ENCODE results near the gene GRK3.
"Not testable (repeated sequence)": the region's sequence is repeated elsewhere in the genome, so short reads cannot be mapped to it uniquely, and the experiment has no call there.

The GRK3 gene

GRCh38 chr22:25564320-25564978 is at the start of gene GRK3:
Gene GRK3 (plus strand): TSS chr22:25564675. CDS start chr22:25565041, 366 bp downstream.
- peak within 1 kb of the TSS; percentile 88 to 96 (median 92) for H3K9ac ChIP-seq
- no peaks in the 10 kb centered on the region for H3K36me3 ChIP-seq
- H3K4me1 ChIP-seq, result peaks cover 57 to 82% (median 68%) of the 10 kb centered on the region in 10 experiments
- peak within 1 kb of the TSS; percentile 84 to 100 (median 98) for H3K4me3 ChIP-seq
- peak within 1 kb of the TSS; percentile 94 to 100 (median 98) for H3K4me2 ChIP-seq
- TF ChIP-seq Cebpa-rat (IDR thresholded peaks at IDR 0.05), result no peak
- H3K27me3 ChIP-seq, result no peaks in the 10 kb centered on the region
- H3K27ac ChIP-seq, result peak within 1 kb of the TSS; percentile 78 to 96 (median 87)
- no peaks in the 10 kb centered on the region for H3K9me3 ChIP-seq (replicated peaks in 1 of 11)
- H4K20me1 ChIP-seq, result peaks cover 0 to 14% (median 4%) of the 10 kb centered on the region in 11 experiments; a peak in 9 of 22 replicates

GRCh38 chr22:25518000-25518663 is 46.3 kb upstream of the GRK3 start:
- H3K36me3 ChIP-seq, result no peaks in the 10 kb centered on the region; a peak in 1 of 22 replicates
- H3K4me3 ChIP-seq, result no peak overlapping the region
- H3K9ac ChIP-seq, result no peak overlapping the region
- no peaks in the 10 kb centered on the region for H4K20me1 ChIP-seq
- no peak overlapping the region for H3K27ac ChIP-seq
- no peaks in the 10 kb centered on the region for H3K4me1 ChIP-seq
- no peak for TF ChIP-seq Cebpa-rat (IDR thresholded peaks at IDR 0.05)
- peaks cover 0 to 4% (median 0%) of the 10 kb centered on the region in 11 experiments; a peak in 1 of 22 replicates for H3K9me3 ChIP-seq (replicated peaks in 1 of 11)
- H3K27me3 ChIP-seq, result no peaks in the 10 kb centered on the region
- H3K4me2 ChIP-seq, result no peak overlapping the region

- Histone ChIP-seq H3K4me3 (no peak overlapping the region), H3K36me3 (peaks cover 0 to 5% (median 0%) of the 10 kb centered on the region in 11 experiments; a peak in 3 of 22 replicates), H3K9me3 (replicated peaks in 1 of 11) (peaks cover 8 to 13% (median 11%) of the 10 kb centered on the region in 11 experiments), H3K9ac (no peak overlapping the region), H3K27ac (no peak overlapping the region), H3K4me1 (no peaks in the 10 kb centered on the region), H3K27me3 (no peaks in the 10 kb centered on the region), H3K4me2 (no peak overlapping the region), H4K20me1 (no peaks in the 10 kb centered on the region)
- TF ChIP-seq Cebpa-rat (IDR thresholded peaks at IDR 0.05), result no peak
Measured at GRCh38 chr22:25525376-25525775, 39.1 kb upstream of the GRK3 start.

GRCh38 chr22:25525804-25526584 is 38.5 kb upstream of the GRK3 start:
- not testable (repeated sequence) for H3K9ac ChIP-seq, H3K27me3 ChIP-seq, H3K4me2 ChIP-seq, H3K4me1 ChIP-seq, H3K27ac ChIP-seq, H4K20me1 ChIP-seq, H3K36me3 ChIP-seq, H3K4me3 ChIP-seq
- H3K9me3 ChIP-seq (replicated peaks in 1 of 11), result peaks cover 8 to 13% (median 11%) of the 10 kb centered on the region in 11 experiments

- not testable (repeated sequence) for H3K36me3 ChIP-seq, H3K9ac ChIP-seq, H3K27me3 ChIP-seq, H4K20me1 ChIP-seq, H3K4me2 ChIP-seq, H3K4me3 ChIP-seq, H3K27ac ChIP-seq, H3K4me1 ChIP-seq
- peaks cover 8 to 13% (median 10%) of the 10 kb centered on the region in 11 experiments for H3K9me3 ChIP-seq (replicated peaks in 1 of 11)
Measured at GRCh38 chr22:25527016-25527415, 37.5 kb upstream of the GRK3 start.

- not testable (repeated sequence) for H3K9ac ChIP-seq, H3K27ac ChIP-seq, H3K36me3 ChIP-seq, H4K20me1 ChIP-seq, H3K4me2 ChIP-seq, H3K4me3 ChIP-seq, H3K27me3 ChIP-seq, H3K4me1 ChIP-seq
- H3K9me3 ChIP-seq (replicated peaks in 1 of 11), result peaks cover 8 to 12% (median 10%) of the 10 kb centered on the region in 11 experiments
Measured at GRCh38 chr22:25528068-25528467, 36.4 kb upstream of the GRK3 start.

GRCh38 chr22:25529059-25529458 is 35.4 kb upstream of the GRK3 start:
- H3K9ac ChIP-seq, result not testable (repeated sequence)

GRCh38 chr22:25529541-25530137 is 34.8 kb upstream of the GRK3 start:
- H3K27ac ChIP-seq, H3K36me3 ChIP-seq, H3K4me1 ChIP-seq, H3K9ac ChIP-seq, H3K4me3 ChIP-seq, H3K4me2 ChIP-seq, H4K20me1 ChIP-seq, H3K27me3 ChIP-seq: not testable (repeated sequence)
- H3K9me3 ChIP-seq (replicated peaks in 1 of 11), result peaks cover 8 to 13% (median 10%) of the 10 kb centered on the region in 11 experiments

More at GRCh38 chr22:25529059-25529458, 35.4 kb upstream of the GRK3 start:
- H3K27ac ChIP-seq, H4K20me1 ChIP-seq, H3K27me3 ChIP-seq, H3K4me1 ChIP-seq, H3K36me3 ChIP-seq, H3K4me2 ChIP-seq, H3K4me3 ChIP-seq: not testable (repeated sequence)
- H3K9me3 ChIP-seq (replicated peaks in 1 of 11), result peaks cover 8 to 12% (median 10%) of the 10 kb centered on the region in 11 experiments

GRCh38 chr22:25531677-25532076 is 32.8 kb upstream of the GRK3 start:
- not testable (repeated sequence) for H3K4me1 ChIP-seq; H3K27ac ChIP-seq; H3K4me2 ChIP-seq; H3K9ac ChIP-seq; H3K9me3 ChIP-seq (replicated peaks in 1 of 11); H3K4me3 ChIP-seq; H4K20me1 ChIP-seq; H3K36me3 ChIP-seq; H3K27me3 ChIP-seq

Measured in BLaER1 treated with 17β-estradiol and CSF1 and Interleukin-3, amounts not matched to agents 10 nM and 100 nM (cell line).